ENCODE measurements around the gene RAB3IL1. TPM values are rescaled to one million over a fixed set of nuclear protein-coding genes. Genes with fewer than 3 reads are reported as not detected.

RAB3IL1 gene
- total and polyA plus RNA-seq, 9 of the 15 experiments (the other 6 are each of a cell fraction or from before 2014, with no cell fraction given) = 0.15 to 42.6 (median 15.5) TPM

GRCh38 chr11:61917334-61918109 is at the start of gene RAB3IL1 (continued):
- TF ChIP-seq GABPB2 (CRISPR knock-in tag; conservative IDR thresholded peaks at IDR 0.05) = no peak
- peak; percentile 84 for TF ChIP-seq L3MBTL2 (IDR thresholded peaks at IDR 0.05)
- TF ChIP-seq STAT6 (CRISPR knock-in tag; IDR thresholded peaks at IDR 0.05) = no peak
- no peak for TF ChIP-seq ZNF586 (CRISPR knock-in tag; conservative IDR thresholded peaks at IDR 0.05)
- TF ChIP-seq MYNN (IDR thresholded peaks at IDR 0.05) = no peak
- TF ChIP-seq MYNN (CRISPR knock-in tag; IDR thresholded peaks at IDR 0.05) = no peak
- TF ChIP-seq EGR1 (conservative IDR thresholded peaks at IDR 0.05) = peak; percentile 19; the same call in 1 of the 2 replicates
- peak; percentile 92; the same call in 1 of the 2 replicates for TF ChIP-seq ARID4B (CRISPR knock-in tag; IDR thresholded peaks at IDR 0.05)
- peak; percentile 88 to 90; a peak in 3 of 4 replicates for TF ChIP-seq SIN3A (IDR thresholded peaks at IDR 0.05; ENCODE audit: borderline replicate concordance in 2 of 2, control insufficient read depth in 1 of 2, low read depth in 2 of 2, low read length in 2 of 2)
- 0 out of 2 replicates have a peak, but pooled peaks have one; percentile 3 for TF ChIP-seq CBFA2T3 (IDR thresholded peaks at IDR 0.05)
- TF ChIP-seq NKRF (IDR thresholded peaks at IDR 0.05; ENCODE audit: borderline replicate concordance) = peak; percentile 64; the same call in 1 of the 2 replicates
- TF ChIP-seq ZNF354B (CRISPR knock-in tag; IDR thresholded peaks at IDR 0.05) = no peak
- TF ChIP-seq ZBTB49 (CRISPR knock-in tag; IDR thresholded peaks at IDR 0.05; ENCODE audit: borderline replicate concordance) = no peak
- TF ChIP-seq RFX1 (IDR thresholded peaks at IDR 0.05) = no peak
- peak; percentile 82 for TF ChIP-seq RBM25 (IDR thresholded peaks at IDR 0.05; ENCODE audit: low read depth, low read length, severe bottlenecking)
- TF ChIP-seq KLF13 (tag; IDR thresholded peaks at IDR 0.05; ENCODE audit: borderline replicate concordance, low read depth) = peak; percentile 64

Measured in K562 (cell line).